WTC11 (cell line): Measurements from ENCODE around the gene ZFP3.

Source experiments
- ESRRA ChIP-seq: sonication (generic); formaldehyde crosslinking; IDR thresholded peaks from 2 replicates; pipeline ENCODE4 v1.8.1; 2022; ENCODE audit warnings: mild to moderate bottlenecking, missing genetic modification reagents, borderline replicate concordance
- FOXK1 ChIP-seq: sonication (generic); formaldehyde crosslinking; IDR thresholded peaks from 2 replicates; pipeline ENCODE4 v1.8.0; 2022; ENCODE audit warnings: mild to moderate bottlenecking, moderate library complexity, missing genetic modification reagents
- GRHL2 ChIP-seq: fragments of 250-450 bp; sonication (Bioruptor Pico); IDR thresholded peaks from 2 replicates; pipeline ENCODE4 v1.8.0; 2022; ENCODE audit warnings: mild to moderate bottlenecking, moderate library complexity; ENCODE audit not compliant: insufficient replicate concordance, severe bottlenecking
- JUN ChIP-seq: sonication (generic); formaldehyde crosslinking; IDR thresholded peaks from 2 replicates; pipeline ENCODE4 v1.8.0; 2023; ENCODE audit warnings: mild to moderate bottlenecking, missing genetic modification reagents
- NR2C2 ChIP-seq: sonication (generic); formaldehyde crosslinking; IDR thresholded peaks from 2 replicates; pipeline ENCODE4 v1.8.0; 2022; ENCODE audit warnings: mild to moderate bottlenecking, missing genetic modification reagents
- TCF7 ChIP-seq: sonication (generic); formaldehyde crosslinking; IDR thresholded peaks from 2 replicates; pipeline ENCODE4 v1.8.0; 2022; ENCODE audit warnings: mild to moderate bottlenecking, low read depth, missing genetic modification reagents, moderate library complexity
- ZNF317 ChIP-seq: sonication (generic); formaldehyde crosslinking; IDR thresholded peaks from 2 replicates; pipeline ENCODE4 v1.8.1; 2023; ENCODE audit warnings: low read depth, mild to moderate bottlenecking, moderate library complexity, missing genetic modification reagents, borderline replicate concordance
- TF ChIP-seq, protein P1 (sequence below): fragments of 200-600 bp; IDR thresholded peaks from 2 replicates; pipeline ENCODE4 v1.8.0; 2022; ENCODE audit warnings: antibody characterized with exemption
- TF ChIP-seq, protein P2 (sequence below): sonication (generic); formaldehyde crosslinking; IDR thresholded peaks from 2 replicates; pipeline ENCODE4 v1.8.1; 2022; ENCODE audit warnings: mild to moderate bottlenecking, missing genetic modification reagents, moderate library complexity, borderline replicate concordance

- TF ChIP-seq GRHL2 (CRISPR knock-in tag) (no peak), NR2C2 (CRISPR knock-in tag) (no peak), FOXK1 (CRISPR knock-in tag) (no peak), ESRRA (CRISPR knock-in tag) (no peak), TCF7 (CRISPR knock-in tag) (no peak), ZNF317 (no peak), JUN (CRISPR knock-in tag) (no peak)
- TF ChIP-seq, protein P1, sequence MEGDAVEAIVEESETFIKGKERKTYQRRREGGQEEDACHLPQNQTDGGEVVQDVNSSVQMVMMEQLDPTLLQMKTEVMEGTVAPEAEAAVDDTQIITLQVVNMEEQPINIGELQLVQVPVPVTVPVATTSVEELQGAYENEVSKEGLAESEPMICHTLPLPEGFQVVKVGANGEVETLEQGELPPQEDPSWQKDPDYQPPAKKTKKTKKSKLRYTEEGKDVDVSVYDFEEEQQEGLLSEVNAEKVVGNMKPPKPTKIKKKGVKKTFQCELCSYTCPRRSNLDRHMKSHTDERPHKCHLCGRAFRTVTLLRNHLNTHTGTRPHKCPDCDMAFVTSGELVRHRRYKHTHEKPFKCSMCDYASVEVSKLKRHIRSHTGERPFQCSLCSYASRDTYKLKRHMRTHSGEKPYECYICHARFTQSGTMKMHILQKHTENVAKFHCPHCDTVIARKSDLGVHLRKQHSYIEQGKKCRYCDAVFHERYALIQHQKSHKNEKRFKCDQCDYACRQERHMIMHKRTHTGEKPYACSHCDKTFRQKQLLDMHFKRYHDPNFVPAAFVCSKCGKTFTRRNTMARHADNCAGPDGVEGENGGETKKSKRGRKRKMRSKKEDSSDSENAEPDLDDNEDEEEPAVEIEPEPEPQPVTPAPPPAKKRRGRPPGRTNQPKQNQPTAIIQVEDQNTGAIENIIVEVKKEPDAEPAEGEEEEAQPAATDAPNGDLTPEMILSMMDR = no peak
- TF ChIP-seq, protein P2, sequence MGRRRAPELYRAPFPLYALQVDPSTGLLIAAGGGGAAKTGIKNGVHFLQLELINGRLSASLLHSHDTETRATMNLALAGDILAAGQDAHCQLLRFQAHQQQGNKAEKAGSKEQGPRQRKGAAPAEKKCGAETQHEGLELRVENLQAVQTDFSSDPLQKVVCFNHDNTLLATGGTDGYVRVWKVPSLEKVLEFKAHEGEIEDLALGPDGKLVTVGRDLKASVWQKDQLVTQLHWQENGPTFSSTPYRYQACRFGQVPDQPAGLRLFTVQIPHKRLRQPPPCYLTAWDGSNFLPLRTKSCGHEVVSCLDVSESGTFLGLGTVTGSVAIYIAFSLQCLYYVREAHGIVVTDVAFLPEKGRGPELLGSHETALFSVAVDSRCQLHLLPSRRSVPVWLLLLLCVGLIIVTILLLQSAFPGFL (CRISPR knock-in tag) = no peak
Measured at GRCh38 chr17:5034063-5034462, 44.2 kb upstream of the ZFP3 start.
